Peyer's patch (tissue), 4 donors: ENCODE results near the gene LHFPL2. TPM values are rescaled to one million over a fixed set of nuclear protein-coding genes. Genes with fewer than 3 reads are reported as not detected.

Experiments used
- DNase-seq, 3 donors: peaks; one replicate each; pipeline ENCODE4 v3.0.0-alpha.2; 2017 to 2019
- H3K27ac ChIP-seq, 4 donors: fragments of 200-600 bp; sonication (generic); one replicate each; pipeline ENCODE4 v1.5.1; 2016 to 2019
- H3K27me3 ChIP-seq, 2 donors: fragments of 200-600 bp; sonication (generic); one replicate each; pipeline ENCODE4 v1.5.1; 2019
- H3K36me3 ChIP-seq, 3 donors: fragments of 200-600 bp; sonication (generic); one replicate each; pipeline ENCODE4 v1.5.1; 2016 to 2019
- H3K4me1 ChIP-seq, 4 donors: fragments of 200-600 bp; sonication (generic); one replicate each; pipeline ENCODE4 v1.5.1; 2016 to 2019
- H3K4me3 ChIP-seq, 4 donors: fragments of 200-600 bp; sonication (generic); 1 replicate in 3 of 4; 2 replicates in 1 of 4; pipeline ENCODE4 v1.5.1; 2016 to 2019; ENCODE audit warnings: mild to moderate bottlenecking in 1 of 4
- H3K9me3 ChIP-seq, 4 donors: fragments of 200-600 bp; sonication (generic); one replicate each; pipeline ENCODE4 v1.5.1; 2016 to 2019; ENCODE audit warnings: mild to moderate bottlenecking in 1 of 4
- POLR2A ChIP-seq, 2 donors: fragments of 450-650 bp; IDR thresholded peaks; one replicate each; pipeline ENCODE4 v1.5.1; 2017; ENCODE audit warnings: antibody characterized with exemption in 2 of 2, mild to moderate bottlenecking in 2 of 2, moderate library complexity in 2 of 2
- total RNA-seq, 4 donors: library from RNA; depleted of rRNA; stranded (reverse); fragments of >200 nt; gene quantifications; one replicate each; pipeline ENCODE4 v1.1.0, GENCODE V29; 2016
- TF ChIP-seq, protein P1 (sequence below), 6 experiments: fragments of 450-650 bp in 4 of 6; fragments of 200-600 bp in 2 of 6; sonication (generic) in 1 of 6; IDR thresholded peaks; one replicate each; pipeline ENCODE4 v1.5.1; 2017 to 2019; ENCODE audit warnings: antibody characterized with exemption in 6 of 6, mild to moderate bottlenecking in 3 of 6, moderate library complexity in 1 of 6

LHFPL2 gene
- total RNA-seq, 4 donors from 2014 or later = 22.3 to 63.4 (median 55.7) TPM

- H3K4me1 ChIP-seq = peaks cover 0 to 24% (median 5%) of the 10 kb centered on the region in 4 donors
Observed at GRCh38 chr5:78507531-78507930, 141.0 kb downstream of the LHFPL2 start.

GRCh38 chr5:78506261-78507024 lies 142.1 kb downstream of the LHFPL2 start:
- no peak for DNase-seq
- H3K4me1 ChIP-seq = peaks cover 0 to 20% (median 5%) of the 10 kb centered on the region in 4 donors
- no peaks in the 10 kb centered on the region for H3K27me3 ChIP-seq
- H3K9me3 ChIP-seq = no peaks in the 10 kb centered on the region
- peak overlapping the region in 1 of 4 donors; percentile 61 for H3K27ac ChIP-seq
- TF ChIP-seq, protein P1, sequence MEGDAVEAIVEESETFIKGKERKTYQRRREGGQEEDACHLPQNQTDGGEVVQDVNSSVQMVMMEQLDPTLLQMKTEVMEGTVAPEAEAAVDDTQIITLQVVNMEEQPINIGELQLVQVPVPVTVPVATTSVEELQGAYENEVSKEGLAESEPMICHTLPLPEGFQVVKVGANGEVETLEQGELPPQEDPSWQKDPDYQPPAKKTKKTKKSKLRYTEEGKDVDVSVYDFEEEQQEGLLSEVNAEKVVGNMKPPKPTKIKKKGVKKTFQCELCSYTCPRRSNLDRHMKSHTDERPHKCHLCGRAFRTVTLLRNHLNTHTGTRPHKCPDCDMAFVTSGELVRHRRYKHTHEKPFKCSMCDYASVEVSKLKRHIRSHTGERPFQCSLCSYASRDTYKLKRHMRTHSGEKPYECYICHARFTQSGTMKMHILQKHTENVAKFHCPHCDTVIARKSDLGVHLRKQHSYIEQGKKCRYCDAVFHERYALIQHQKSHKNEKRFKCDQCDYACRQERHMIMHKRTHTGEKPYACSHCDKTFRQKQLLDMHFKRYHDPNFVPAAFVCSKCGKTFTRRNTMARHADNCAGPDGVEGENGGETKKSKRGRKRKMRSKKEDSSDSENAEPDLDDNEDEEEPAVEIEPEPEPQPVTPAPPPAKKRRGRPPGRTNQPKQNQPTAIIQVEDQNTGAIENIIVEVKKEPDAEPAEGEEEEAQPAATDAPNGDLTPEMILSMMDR (IDR thresholded peaks at IDR 0.05) = no peak
- no peak for TF ChIP-seq POLR2A (IDR thresholded peaks at IDR 0.05)
- no peak overlapping the region for H3K4me3 ChIP-seq
- no peaks in the 10 kb centered on the region for H3K36me3 ChIP-seq

More at GRCh38 chr5:78507531-78507930, 141.0 kb downstream of the LHFPL2 start:
- H3K9me3 ChIP-seq = no peaks in the 10 kb centered on the region
- DNase-seq = no peak
- peak overlapping the region in 2 of 4 donors; percentile 8 to 9 for H3K4me3 ChIP-seq
- no peak overlapping the region for H3K27ac ChIP-seq
- no peaks in the 10 kb centered on the region for H3K27me3 ChIP-seq
- no peaks in the 10 kb centered on the region for H3K36me3 ChIP-seq
- TF ChIP-seq POLR2A (IDR thresholded peaks at IDR 0.05) = no peak
- TF ChIP-seq, protein P1 (IDR thresholded peaks at IDR 0.05) = no peak

DNA sequence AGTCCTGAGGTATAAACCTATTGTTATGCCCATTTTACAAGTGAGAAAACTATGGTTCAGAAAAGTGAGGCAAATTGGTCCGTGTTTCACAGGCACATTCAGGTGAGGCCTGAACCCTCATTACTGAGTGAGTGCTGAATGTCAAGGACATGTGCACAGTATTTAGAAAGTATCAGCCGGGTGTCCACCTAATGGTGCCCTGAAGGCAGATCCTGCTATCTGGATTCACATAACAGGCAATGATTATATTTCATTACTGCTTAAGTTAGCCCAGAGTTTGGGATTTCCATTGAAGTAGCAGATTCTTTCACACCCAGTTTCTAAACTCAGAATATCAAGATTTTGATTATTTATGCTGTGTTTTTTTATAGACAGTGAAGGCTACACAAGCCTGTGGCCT lies 142.7 kb downstream of the LHFPL2 start:
- H3K4me3 ChIP-seq = no peak overlapping the region
- H3K4me1 ChIP-seq = peaks cover 0 to 20% (median 3%) of the 10 kb centered on the region in 4 donors
- no peak for TF ChIP-seq POLR2A (IDR thresholded peaks at IDR 0.05)
- TF ChIP-seq, protein P1 (IDR thresholded peaks at IDR 0.05) = no peak
- no peaks in the 10 kb centered on the region for H3K27me3 ChIP-seq
- no peaks in the 10 kb centered on the region for H3K36me3 ChIP-seq
- H3K27ac ChIP-seq = peak overlapping the region in 2 of 4 donors; percentile 57 to 61
- H3K9me3 ChIP-seq = no peaks in the 10 kb centered on the region
- no peak for DNase-seq

GRCh38 chr5:78504704-78505677 lies 143.6 kb downstream of the LHFPL2 start:
- peaks cover 0 to 18% (median 0%) of the 10 kb centered on the region in 4 donors for H3K4me1 ChIP-seq
- no peak overlapping the region for H3K4me3 ChIP-seq
- TF ChIP-seq, protein P1 (IDR thresholded peaks at IDR 0.05) = no peak
- no peak for TF ChIP-seq POLR2A (IDR thresholded peaks at IDR 0.05)
- DNase-seq = peak in 2 of 3 donors; percentile 24 to 78
- no peaks in the 10 kb centered on the region for H3K36me3 ChIP-seq
- H3K27me3 ChIP-seq = no peaks in the 10 kb centered on the region
- peak overlapping the region in 3 of 4 donors; percentile 50 to 61 (median 57) for H3K27ac ChIP-seq
- no peaks in the 10 kb centered on the region for H3K9me3 ChIP-seq

DNA sequence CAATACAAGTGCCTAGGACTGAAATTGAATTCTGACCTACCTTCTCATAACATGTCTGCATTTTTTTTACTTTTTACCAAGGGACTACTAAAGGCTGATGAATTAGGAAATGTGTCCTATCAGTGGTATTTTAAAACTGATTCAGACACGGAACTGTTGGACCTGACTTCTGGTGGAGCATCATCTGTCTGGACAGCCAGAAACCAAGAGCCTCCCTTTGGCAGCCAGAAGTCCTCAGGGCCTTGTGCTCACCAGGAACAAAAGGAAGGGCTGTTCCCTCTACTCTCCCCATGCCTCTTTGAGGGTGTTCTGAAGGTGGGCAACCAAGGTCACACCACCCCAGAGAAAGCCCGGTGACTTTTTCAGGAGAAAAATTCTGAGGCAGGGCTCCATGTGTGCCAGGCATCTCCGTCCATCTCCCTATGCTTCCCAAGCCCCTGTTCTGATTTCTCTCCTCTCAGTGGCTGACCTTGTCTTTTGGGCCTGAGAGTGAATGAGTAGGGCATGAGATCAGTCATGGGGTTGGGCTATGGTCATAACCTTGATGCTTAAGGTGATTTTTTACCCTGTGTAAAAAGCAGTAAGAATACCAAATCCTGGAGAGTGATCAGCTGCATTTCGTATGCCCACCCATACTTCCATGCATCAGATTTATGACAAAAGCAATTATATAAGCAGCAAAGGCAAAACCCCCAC lies 144.5 kb downstream of the LHFPL2 start:
- Histone ChIP-seq H3K27me3 (no peaks in the 10 kb centered on the region), H3K36me3 (no peaks in the 10 kb centered on the region), H3K4me3 (no peak overlapping the region), H3K4me1 (peaks cover 0 to 9% (median 0%) of the 10 kb centered on the region in 4 donors), H3K27ac (peak overlapping the region in 3 of 4 donors; percentile 50 to 61 (median 57)), H3K9me3 (no peaks in the 10 kb centered on the region)
- no peak for TF ChIP-seq POLR2A (IDR thresholded peaks at IDR 0.05)
- TF ChIP-seq, protein P1 (IDR thresholded peaks at IDR 0.05) = no peak
- no peak for DNase-seq
